Activated B cell treated with CpG ODN at 0.5 μM for 24 hours (primary cell): ENCODE measurements around the gene SMIM14. TPM values are rescaled to one million over a fixed set of nuclear protein-coding genes. Genes with fewer than 3 reads are reported as not detected.

Source experiments
- ATAC-seq: fragments of 200-7000 bp; cut with Tn5 transposase; one replicate; pipeline ENCODE4 v1.10.0; 2021; ENCODE audit warnings: low read depth, mild to moderate bottlenecking, moderate library complexity
- CTCF ChIA-PET: fragments of 350-600 bp; sonication (Branson Sonifier 250); formaldehyde crosslinking; loops from one replicate; lab custom pipeline; 2021; ENCODE audit warnings: antibody characterized with exemption; lab: Charles Lee
- POLR2A ChIA-PET: fragments of 350-600 bp; sonication (Branson Sonifier 250); formaldehyde crosslinking; loops from one replicate; lab custom pipeline; 2021; ENCODE audit warnings: antibody characterized with exemption; lab: Charles Lee
- DNase-seq: peaks from one replicate; pipeline ENCODE4 v3.0.0; 2022
- H3K27ac Mint-ChIP-seq: one replicate; pipeline ENCODE4 v1.8.0; 2020; ENCODE audit warnings: mixed read lengths
- H3K27me3 Mint-ChIP-seq: one replicate; pipeline ENCODE4 v1.8.0; 2021; ENCODE audit warnings: mixed read lengths
- H3K36me3 Mint-ChIP-seq: one replicate; pipeline ENCODE4 v1.8.0; 2021; ENCODE audit warnings: low read depth, mixed read lengths
- H3K4me1 Mint-ChIP-seq: one replicate; pipeline ENCODE4 v1.8.0; 2021; ENCODE audit warnings: mixed read lengths
- H3K4me3 Mint-ChIP-seq: one replicate; pipeline ENCODE4 v1.8.0; 2020; ENCODE audit warnings: mild to moderate bottlenecking, mixed read lengths
- H3K9me3 Mint-ChIP-seq: one replicate; pipeline ENCODE4 v1.8.0; 2020; ENCODE audit warnings: mixed read lengths
- CTCF ChIP-seq: fragments of 200-600 bp; IDR thresholded peaks from one replicate; pipeline ENCODE4 v1.8.0; 2022; ENCODE audit warnings: antibody characterized with exemption, mild to moderate bottlenecking
- intact Hi-C: fragments of 100-400 bp; cut with micrococcal nuclease; formaldehyde crosslinking; loops from one replicate; pipeline ENCODE4 v1.15.1; 2024
- total RNA-seq: library from RNA; stranded (reverse); gene quantifications from 2 replicates; pipeline ENCODE4 v1.2.3, GENCODE V29; 2022

Gene SMIM14
- total RNA-seq, 1 donor from 2014 or later, result 83.1 TPM

GRCh38 chr4:39642885-39643552 is 4.4 kb upstream of the SMIM14 start:
- ATAC-seq, result no peak
- ChIA-PET POLR2A (interaction anchor here (0.6 to 0.7 kb wide), 2 partner anchors 60 to 176 kb away, joined by 3 to 5 read pairs; no protein-coding TSS in a partner anchor), CTCF (no interaction called here)
- Mint-ChIP-seq H3K4me1 (peaks cover 19% of the 10 kb centered on the region), H3K36me3 (peaks cover 8% of the 10 kb centered on the region), H3K4me3 (no peak overlapping the region), H3K9me3 (no peaks in the 10 kb centered on the region), H3K27ac (no peak overlapping the region), H3K27me3 (no peaks in the 10 kb centered on the region)
- no peak for TF ChIP-seq CTCF
- intact Hi-C loops, result no loop called here
- DNase-seq, result no peak

- DNase-seq, result no peak
- intact Hi-C loops, result no loop called here
- ChIA-PET POLR2A (interaction anchor here (1.5 to 8.3 kb wide), 5 partner anchors 8 to 73 kb away, joined by 3 to 219 read pairs (median 5); partner anchors contain the start of gene UBE2K), CTCF (no interaction called here)
- Mint-ChIP-seq H3K4me1 (peaks cover 31% of the 10 kb centered on the region), H3K9me3 (no peaks in the 10 kb centered on the region), H3K27ac (no peak overlapping the region), H3K27me3 (no peaks in the 10 kb centered on the region), H3K4me3 (no peak overlapping the region), H3K36me3 (peaks cover 15% of the 10 kb centered on the region)
- no peak for TF ChIP-seq CTCF
- ATAC-seq, result no peak
Measured at GRCh38 chr4:39641451-39641850, 2.8 kb upstream of the SMIM14 start.

GRCh38 chr4:39637586-39638353 is 895 bp downstream of the SMIM14 start:
- H3K4me1 Mint-ChIP-seq, result peaks cover 65% of the 10 kb centered on the region
- CTCF ChIA-PET, result interaction anchor here (0.9 to 3.4 kb wide), 8 partner anchors 11 to 169 kb away, joined by 3 to 18 read pairs (median 4); partner anchors contain the start of gene UGDH
- DNase-seq (no peak), ATAC-seq (peak; percentile 11)
- TF ChIP-seq CTCF, result no peak
- peak overlapping the region; percentile 96 for H3K4me3 Mint-ChIP-seq
- H3K9me3 Mint-ChIP-seq, result no peaks in the 10 kb centered on the region
- intact Hi-C loops, result loop anchor here (1.0 to 10.0 kb wide), 13 partner anchors 11 to 1745 kb away; partner anchors contain the start of genes KLF3, LIAS, RHOH and RPL9
- H3K27ac Mint-ChIP-seq, result peak overlapping the region; percentile 97
- peaks cover 30% of the 10 kb centered on the region for H3K36me3 Mint-ChIP-seq
- POLR2A ChIA-PET, result interaction anchor here (0.6 to 8.3 kb wide), 38 partner anchors 10 to 610 kb away, joined by 3 to 219 read pairs (median 6); partner anchors contain the start of genes LIAS, RPL9, UBE2K and UGDH
- no peaks in the 10 kb centered on the region for H3K27me3 Mint-ChIP-seq

- TF ChIP-seq CTCF, result no peak
- ATAC-seq (no peak), DNase-seq (no peak)
- intact Hi-C loops, result loop anchor here (5.0 to 10.0 kb wide), 8 partner anchors 282 to 1745 kb away; partner anchors contain the start of genes KLF3, RHOH, TBC1D1 and WDR19
- Mint-ChIP-seq H3K4me3 (peak overlapping the region; percentile 96), H3K4me1 (peaks cover 70% of the 10 kb centered on the region), H3K9me3 (no peaks in the 10 kb centered on the region), H3K27ac (peak overlapping the region; percentile 97), H3K27me3 (no peaks in the 10 kb centered on the region), H3K36me3 (peaks cover 30% of the 10 kb centered on the region)
- CTCF ChIA-PET, result interaction anchor here (0.9 to 3.4 kb wide), 5 partner anchors 10 to 168 kb away, joined by 3 to 18 read pairs (median 4); partner anchors contain the start of gene UGDH
- POLR2A ChIA-PET, result interaction anchor here (0.8 to 8.3 kb wide), 18 partner anchors 9 to 274 kb away, joined by 3 to 219 read pairs (median 6); partner anchors contain the start of genes LIAS, RPL9, UBE2K and UGDH
Measured at GRCh38 chr4:39637221-39637585, 1.5 kb downstream of the SMIM14 start.
